AG09319 (cell line): Measurements from ENCODE around the gene MTRR.

ENCODE experiments used
- DNase-seq: peaks from one replicate; pipeline ENCODE4 v3.0.0-alpha.2; 2010; ENCODE audit warnings: low read depth; ENCODE audit errors: extremely low read depth
- TF ChIP-seq, protein P1 (sequence below): IDR thresholded peaks from 2 replicates; pipeline ENCODE4 v1.5.1; 2011; ENCODE audit warnings: low read depth, mild to moderate bottlenecking, inconsistent platforms, low read length, moderate library complexity

The MTRR gene

DNA sequence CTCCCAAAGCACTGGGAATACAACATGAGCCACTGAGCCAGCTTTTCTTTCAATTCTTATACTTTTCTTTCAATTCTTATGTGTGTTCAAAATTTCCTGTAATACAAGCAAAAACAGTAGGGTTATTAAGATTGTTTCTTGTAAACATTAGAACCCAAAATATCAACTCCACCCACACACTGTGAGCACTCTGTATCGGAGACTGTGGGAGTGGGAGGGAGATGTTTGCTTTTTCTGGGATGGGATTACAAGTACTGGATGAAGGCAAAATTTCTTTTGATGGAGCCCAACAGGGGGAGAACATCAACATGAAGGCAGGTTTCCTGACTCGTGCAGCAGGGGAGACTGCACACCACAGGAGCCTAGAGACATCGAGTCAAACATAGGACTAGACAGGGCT, 13.3 kb upstream of the MTRR start:
- no peak for DNase-seq
- TF ChIP-seq, protein P1, sequence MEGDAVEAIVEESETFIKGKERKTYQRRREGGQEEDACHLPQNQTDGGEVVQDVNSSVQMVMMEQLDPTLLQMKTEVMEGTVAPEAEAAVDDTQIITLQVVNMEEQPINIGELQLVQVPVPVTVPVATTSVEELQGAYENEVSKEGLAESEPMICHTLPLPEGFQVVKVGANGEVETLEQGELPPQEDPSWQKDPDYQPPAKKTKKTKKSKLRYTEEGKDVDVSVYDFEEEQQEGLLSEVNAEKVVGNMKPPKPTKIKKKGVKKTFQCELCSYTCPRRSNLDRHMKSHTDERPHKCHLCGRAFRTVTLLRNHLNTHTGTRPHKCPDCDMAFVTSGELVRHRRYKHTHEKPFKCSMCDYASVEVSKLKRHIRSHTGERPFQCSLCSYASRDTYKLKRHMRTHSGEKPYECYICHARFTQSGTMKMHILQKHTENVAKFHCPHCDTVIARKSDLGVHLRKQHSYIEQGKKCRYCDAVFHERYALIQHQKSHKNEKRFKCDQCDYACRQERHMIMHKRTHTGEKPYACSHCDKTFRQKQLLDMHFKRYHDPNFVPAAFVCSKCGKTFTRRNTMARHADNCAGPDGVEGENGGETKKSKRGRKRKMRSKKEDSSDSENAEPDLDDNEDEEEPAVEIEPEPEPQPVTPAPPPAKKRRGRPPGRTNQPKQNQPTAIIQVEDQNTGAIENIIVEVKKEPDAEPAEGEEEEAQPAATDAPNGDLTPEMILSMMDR = no peak

DNA sequence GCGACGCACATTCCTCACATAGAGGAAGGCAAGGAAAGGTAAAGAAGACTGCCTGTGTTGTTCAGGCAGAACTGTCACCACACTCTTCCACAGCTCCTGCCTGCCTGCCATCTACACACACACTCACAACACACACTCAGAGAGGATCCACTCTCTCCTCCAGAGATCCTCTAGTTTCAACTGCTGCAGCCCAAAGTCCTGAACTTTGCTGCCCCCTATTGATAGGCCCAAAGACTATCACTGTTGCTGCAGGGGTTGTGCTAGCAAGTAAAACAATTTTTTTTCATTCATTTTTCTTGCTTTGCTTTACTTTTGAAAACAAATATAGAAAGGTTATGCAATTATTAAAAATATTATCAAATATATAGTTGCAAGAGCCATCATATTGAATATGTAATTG, 12.1 kb upstream of the MTRR start:
- no peak for DNase-seq
- TF ChIP-seq, protein P1 = peak; percentile 57

DNA sequence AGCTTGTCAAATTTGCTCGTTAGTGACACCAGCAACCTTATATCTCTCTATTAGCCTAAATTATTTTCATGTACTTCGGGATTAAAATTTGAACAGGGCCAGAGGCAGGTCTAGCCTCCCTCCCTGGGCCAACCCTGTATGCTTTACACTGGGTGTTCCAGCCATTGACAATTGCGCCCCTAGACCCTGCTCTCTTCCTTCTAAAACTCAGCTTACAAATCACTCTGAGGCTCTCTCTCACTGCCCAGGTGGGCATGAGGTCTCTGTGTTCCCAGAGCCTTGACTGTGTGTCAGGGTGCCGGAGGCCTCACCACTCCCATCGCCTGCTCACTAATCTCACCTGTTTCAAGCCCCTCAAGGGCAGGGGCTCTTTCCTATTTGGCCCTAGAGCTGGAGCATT, 11.6 kb upstream of the MTRR start:
- no peak for DNase-seq
- TF ChIP-seq, protein P1 = no peak

DNA sequence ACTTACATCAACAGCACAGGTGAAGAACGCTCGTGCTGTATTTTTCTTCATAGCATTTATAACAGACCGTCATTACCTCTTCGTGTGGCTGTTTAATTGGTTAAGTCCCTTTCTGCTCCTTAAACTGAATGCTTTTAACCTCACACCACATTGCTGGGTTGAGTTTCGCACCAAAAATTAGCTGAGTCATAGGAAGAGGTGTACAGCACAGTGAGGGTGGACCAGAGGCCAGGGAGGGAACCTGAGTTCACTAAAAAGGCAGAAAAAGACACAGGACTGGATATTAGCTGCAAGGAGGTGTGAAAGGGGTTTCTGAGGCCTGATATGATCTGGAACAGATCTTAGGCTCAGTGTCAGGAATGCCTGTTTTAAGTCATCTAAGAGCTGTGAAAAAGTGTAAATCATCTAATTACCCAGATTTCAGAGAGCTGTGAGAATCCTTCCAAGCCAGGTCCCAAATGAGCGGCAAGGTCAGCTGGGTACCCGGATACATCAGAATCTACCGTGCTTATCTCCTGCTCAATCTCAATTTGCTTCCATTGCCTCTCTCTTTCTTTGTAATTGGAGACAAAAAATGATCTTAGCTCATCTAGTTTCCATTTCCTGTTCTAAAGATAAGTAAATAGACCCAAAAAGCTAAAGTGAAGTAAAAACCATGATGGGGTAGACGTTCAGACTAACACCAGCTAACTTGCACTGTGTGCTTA, 10.9 kb upstream of the MTRR start:
- TF ChIP-seq, protein P1 = no peak
- no peak for DNase-seq

DNA sequence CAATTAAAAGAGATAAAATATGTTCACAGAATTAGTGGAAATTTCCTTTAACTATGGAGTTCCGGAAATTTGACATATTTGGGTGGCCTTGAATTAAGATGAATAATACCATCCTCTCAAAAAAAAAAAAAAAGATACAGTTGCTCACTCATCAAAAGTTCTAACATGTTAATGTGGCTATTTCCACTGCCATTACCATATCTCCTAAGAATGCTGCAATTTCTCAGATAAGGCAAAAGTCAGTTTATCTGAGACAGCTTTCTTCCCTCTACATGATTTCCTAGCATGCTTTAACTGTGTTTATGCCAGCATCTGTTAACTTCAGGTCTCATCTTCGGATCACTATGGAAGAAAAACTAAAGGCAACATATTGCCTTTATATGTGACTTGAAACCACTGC, 2.8 kb upstream of the MTRR start:
- no peak for DNase-seq
- TF ChIP-seq, protein P1 = no peak

DNA sequence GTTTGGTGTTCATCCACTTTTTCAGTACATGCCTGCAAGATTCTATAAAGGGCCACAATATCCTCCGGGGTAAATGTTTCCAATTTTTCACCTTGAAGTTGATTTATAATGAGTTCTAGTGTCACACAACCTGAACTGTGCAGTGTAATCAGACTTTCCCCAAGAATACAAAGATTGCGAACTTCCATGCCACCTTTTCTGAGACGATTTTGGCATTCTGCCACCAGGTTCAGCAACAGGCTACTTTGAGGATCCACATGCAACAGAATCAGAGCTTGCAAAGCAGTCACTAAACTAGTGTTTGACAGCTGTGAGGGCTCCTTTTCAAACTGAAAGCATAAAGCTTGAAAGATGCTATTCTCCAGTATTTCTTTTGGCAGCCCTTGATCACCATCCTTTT, 1.7 kb upstream of the MTRR start:
- no peak for DNase-seq
- TF ChIP-seq, protein P1 = no peak

DNA sequence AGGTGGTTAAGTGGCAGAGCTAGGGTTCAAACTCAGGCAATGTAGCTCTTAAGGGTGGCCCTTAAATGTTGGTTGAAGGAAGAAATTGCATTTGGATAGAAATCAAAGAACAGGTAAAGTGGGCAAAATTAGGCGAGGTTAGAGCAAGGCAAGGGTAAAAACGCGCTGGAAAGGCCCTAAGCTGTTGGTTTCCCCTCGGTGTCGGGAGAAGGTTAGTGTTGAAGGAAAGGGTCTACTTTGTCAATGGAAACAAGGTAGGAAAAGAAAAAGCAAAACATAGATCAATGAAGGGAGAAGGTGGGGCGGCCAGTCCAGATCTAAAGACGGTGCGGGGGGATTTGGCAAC, 548 bp upstream of the MTRR start:
- no peak for DNase-seq
- TF ChIP-seq, protein P1 = no peak
